ENCODE results near the gene DIP2A. TPM values are rescaled to one million over a fixed set of nuclear protein-coding genes. Genes with fewer than 3 reads are reported as not detected.

DIP2A gene
- total RNA-seq, 2 experiments from 2014 or later: 78.7 to 78.8 TPM

DNA sequence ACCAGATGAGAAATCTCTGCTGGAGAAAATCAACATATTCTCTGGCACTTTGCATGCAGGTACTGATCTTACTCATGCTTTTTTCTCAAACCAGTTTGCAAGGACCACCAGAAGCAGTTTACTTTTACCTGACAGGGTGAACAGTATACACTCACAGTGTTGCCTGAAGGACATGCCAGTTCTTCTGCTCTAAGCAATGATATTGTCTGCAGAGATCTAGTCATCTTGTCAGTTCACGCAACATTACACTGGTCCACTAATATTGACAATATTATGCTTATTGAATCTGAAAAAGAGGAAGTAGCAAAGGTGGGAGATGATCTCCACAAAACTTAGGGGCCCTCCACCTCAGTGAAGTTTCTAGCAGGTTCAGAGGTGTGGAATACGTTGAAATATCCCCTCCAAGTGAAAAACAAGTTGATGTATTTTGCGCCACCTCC is 150.0 kb downstream of the DIP2A start:
- POLR2A ChIA-PET: interaction anchor here (0.9 to 1.3 kb wide), 3 partner anchors 10 to 26 kb away, joined by 3 to 12 read pairs (median 8); partner anchors contain the start of gene PRMT2
- no peak for ATAC-seq (ENCODE audit: low read depth)
- H3K4me3 Mint-ChIP-seq: no peak overlapping the region
- H3K27me3 Mint-ChIP-seq: no peaks in the 10 kb centered on the region
- H3K27ac Mint-ChIP-seq: no peak overlapping the region
- DNase-seq: no peak
- peaks cover 30% of the 10 kb centered on the region for H3K4me1 Mint-ChIP-seq
- H3K9me3 Mint-ChIP-seq: peaks cover 2% of the 10 kb centered on the region
- H3K36me3 Mint-ChIP-seq: peaks cover 2% of the 10 kb centered on the region

DNA sequence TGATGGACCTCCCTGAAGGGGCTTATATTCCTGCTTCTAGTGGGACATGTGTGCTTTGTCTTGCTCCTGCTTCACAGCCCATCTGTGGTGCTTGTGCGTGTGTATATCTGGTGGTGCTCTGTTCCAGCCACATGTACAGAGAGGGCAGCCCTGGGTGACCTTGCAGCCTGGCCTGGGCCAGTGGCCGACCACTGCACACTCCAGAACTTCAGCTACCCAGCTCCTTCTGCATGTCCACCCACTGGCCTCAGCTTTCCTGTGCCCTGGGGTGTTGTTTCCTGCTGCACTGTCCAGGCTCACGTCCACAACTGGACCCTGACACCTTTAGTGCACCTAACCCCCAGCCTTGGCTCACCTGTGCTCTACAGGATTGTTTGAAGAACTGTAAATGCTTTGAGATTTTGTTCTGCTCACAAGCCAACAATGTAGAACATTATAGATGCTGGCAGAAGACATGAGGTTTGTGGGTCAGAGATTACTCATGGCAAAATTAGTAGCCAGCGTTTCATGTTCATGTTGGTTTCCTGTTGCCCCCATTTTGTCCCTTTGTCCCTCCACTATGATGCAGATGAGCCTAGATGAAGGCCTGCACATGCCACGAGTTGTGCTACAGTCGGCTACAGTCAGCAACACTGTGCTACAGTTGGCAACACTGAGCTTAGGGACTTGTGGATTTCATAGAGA is 151.5 kb downstream of the DIP2A start:
- H3K9me3 Mint-ChIP-seq: peaks cover 5% of the 10 kb centered on the region
- no peak overlapping the region for H3K4me3 Mint-ChIP-seq
- ATAC-seq (ENCODE audit: low read depth) (no peak), DNase-seq (no peak)
- no peak overlapping the region for H3K27ac Mint-ChIP-seq
- H3K27me3 Mint-ChIP-seq: no peaks in the 10 kb centered on the region
- H3K36me3 Mint-ChIP-seq: peaks cover 2% of the 10 kb centered on the region
- POLR2A ChIA-PET: interaction anchor here (1.1 kb wide), 1 partner anchor 24 kb away, joined by 3 read pairs; no protein-coding TSS in a partner anchor
- H3K4me1 Mint-ChIP-seq: peaks cover 27% of the 10 kb centered on the region

GRCh38 chr21:46613391-46613790 is 154.7 kb downstream of the DIP2A start:
- peaks cover 3% of the 10 kb centered on the region for H3K4me1 Mint-ChIP-seq
- no peak overlapping the region for H3K27ac Mint-ChIP-seq
- no peaks in the 10 kb centered on the region for H3K27me3 Mint-ChIP-seq
- no peak overlapping the region for H3K4me3 Mint-ChIP-seq
- H3K9me3 Mint-ChIP-seq: peaks cover 8% of the 10 kb centered on the region
- ATAC-seq (ENCODE audit: low read depth) (no peak), DNase-seq (no peak)
- peaks cover 2% of the 10 kb centered on the region for H3K36me3 Mint-ChIP-seq
- POLR2A ChIA-PET: no interaction called here

DNA sequence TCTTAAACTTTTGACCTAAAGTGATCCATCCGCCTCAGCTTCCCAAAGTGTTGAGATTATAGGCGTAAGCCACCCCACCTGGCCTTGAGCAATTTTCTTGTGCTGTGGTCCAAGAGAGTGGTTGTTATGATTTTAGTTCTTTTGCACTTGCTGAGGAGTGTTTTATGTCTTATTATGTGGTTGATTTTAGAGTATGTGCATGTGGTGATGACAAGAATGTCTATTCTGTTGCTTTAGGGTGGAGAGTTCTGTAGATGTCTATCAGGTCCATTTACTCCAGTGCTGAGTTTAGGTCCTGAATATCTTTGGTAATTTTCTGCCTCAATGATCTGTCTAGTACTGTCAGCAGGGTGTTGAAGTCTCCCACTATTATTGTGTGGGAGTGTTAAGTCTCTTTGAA is 157.4 kb downstream of the DIP2A start:
- no peak overlapping the region for H3K4me3 Mint-ChIP-seq
- DNase-seq: no peak
- H3K4me1 Mint-ChIP-seq: peaks cover 8% of the 10 kb centered on the region
- ATAC-seq (ENCODE audit: low read depth): no peak
- peaks cover 6% of the 10 kb centered on the region for H3K9me3 Mint-ChIP-seq
- H3K27me3 Mint-ChIP-seq: no peaks in the 10 kb centered on the region
- POLR2A ChIA-PET: no interaction called here
- H3K27ac Mint-ChIP-seq: no peak overlapping the region
- peaks cover 2% of the 10 kb centered on the region for H3K36me3 Mint-ChIP-seq

GRCh38 chr21:46616656-46617055 is 158.0 kb downstream of the DIP2A start:
- H3K4me3 Mint-ChIP-seq: no peak overlapping the region

GRCh38 chr21:46617267-46618051 is 158.8 kb downstream of the DIP2A start:
- Mint-ChIP-seq H3K36me3 (peaks cover 2% of the 10 kb centered on the region), H3K27ac (no peak overlapping the region), H3K4me3 (no peak overlapping the region), H3K4me1 (peaks cover 20% of the 10 kb centered on the region), H3K27me3 (no peaks in the 10 kb centered on the region), H3K9me3 (peaks cover 6% of the 10 kb centered on the region)
- POLR2A ChIA-PET: interaction anchor here (6.2 kb wide), 1 partner anchor 17 kb away, joined by 76 read pairs; the partner anchor contains the start of gene PRMT2
- DNase-seq: no peak
- no peak for ATAC-seq (ENCODE audit: low read depth)

More at GRCh38 chr21:46616656-46617055, 158.0 kb downstream of the DIP2A start:
- Mint-ChIP-seq H3K27ac (no peak overlapping the region), H3K4me1 (peaks cover 12% of the 10 kb centered on the region), H3K36me3 (peaks cover 2% of the 10 kb centered on the region), H3K27me3 (no peaks in the 10 kb centered on the region), H3K9me3 (peaks cover 6% of the 10 kb centered on the region)
- POLR2A ChIA-PET: no interaction called here
- no peak for ATAC-seq (ENCODE audit: low read depth)
- no peak for DNase-seq

- ATAC-seq (ENCODE audit: low read depth) (no peak), DNase-seq (no peak)
- H3K4me3 Mint-ChIP-seq: no peak overlapping the region
- peaks cover 28% of the 10 kb centered on the region for H3K4me1 Mint-ChIP-seq
- peaks cover 2% of the 10 kb centered on the region for H3K36me3 Mint-ChIP-seq
- POLR2A ChIA-PET: interaction anchor here (1.3 to 6.2 kb wide), 2 partner anchors 16 to 20 kb away, joined by 3 to 76 read pairs; partner anchors contain the start of gene PRMT2
- peaks cover 6% of the 10 kb centered on the region for H3K9me3 Mint-ChIP-seq
- H3K27ac Mint-ChIP-seq: no peak overlapping the region
- H3K27me3 Mint-ChIP-seq: no peaks in the 10 kb centered on the region
These were observed 160.2 kb downstream of the DIP2A start for GRCh38 chr21:46618738-46619379.

Other genes with a start within 250 kb of the DIP2A start
- gene LSS, start 230.1 kb upstream of the DIP2A start, total RNA-seq: 10 to 100 TPM; 57.6 to 66.7 TPM
- gene MCM3AP, start 173.3 kb upstream of the DIP2A start, total RNA-seq: 100 to 1,000 TPM; 130 to 150 TPM
- gene YBEY, start 172.5 kb upstream of the DIP2A start, total RNA-seq: 10 to 100 TPM in 1 of 2 experiments, 1 to 10 TPM in 1; 9.6 to 10.7 TPM
- gene C21orf58, start 135.0 kb upstream of the DIP2A start, total RNA-seq: 10 to 100 TPM; 50.1 to 53.9 TPM
- gene PCNT, start 134.7 kb upstream of the DIP2A start, total RNA-seq: 10 to 100 TPM; 85.4 to 86.1 TPM
- gene S100B, start 146.2 kb downstream of the DIP2A start, total RNA-seq: 10 to 100 TPM; 15.8 to 16.3 TPM
- 100 to 1,000 TPM; 153 to 157 TPM for gene PRMT2, start 176.8 kb downstream of the DIP2A start, total RNA-seq